ENCODE results near the gene HSPB8.

- TF ChIP-seq MAZ (IDR thresholded peaks at IDR 0.05; ENCODE audit: borderline replicate concordance, low read depth, low read length), result no peak
- TF ChIP-seq CHD2 (IDR thresholded peaks at IDR 0.05; ENCODE audit: low read length, partially characterized antibody), result no peak
- TF ChIP-seq, protein P1, sequence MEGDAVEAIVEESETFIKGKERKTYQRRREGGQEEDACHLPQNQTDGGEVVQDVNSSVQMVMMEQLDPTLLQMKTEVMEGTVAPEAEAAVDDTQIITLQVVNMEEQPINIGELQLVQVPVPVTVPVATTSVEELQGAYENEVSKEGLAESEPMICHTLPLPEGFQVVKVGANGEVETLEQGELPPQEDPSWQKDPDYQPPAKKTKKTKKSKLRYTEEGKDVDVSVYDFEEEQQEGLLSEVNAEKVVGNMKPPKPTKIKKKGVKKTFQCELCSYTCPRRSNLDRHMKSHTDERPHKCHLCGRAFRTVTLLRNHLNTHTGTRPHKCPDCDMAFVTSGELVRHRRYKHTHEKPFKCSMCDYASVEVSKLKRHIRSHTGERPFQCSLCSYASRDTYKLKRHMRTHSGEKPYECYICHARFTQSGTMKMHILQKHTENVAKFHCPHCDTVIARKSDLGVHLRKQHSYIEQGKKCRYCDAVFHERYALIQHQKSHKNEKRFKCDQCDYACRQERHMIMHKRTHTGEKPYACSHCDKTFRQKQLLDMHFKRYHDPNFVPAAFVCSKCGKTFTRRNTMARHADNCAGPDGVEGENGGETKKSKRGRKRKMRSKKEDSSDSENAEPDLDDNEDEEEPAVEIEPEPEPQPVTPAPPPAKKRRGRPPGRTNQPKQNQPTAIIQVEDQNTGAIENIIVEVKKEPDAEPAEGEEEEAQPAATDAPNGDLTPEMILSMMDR (IDR thresholded peaks at IDR 0.05), result no peak
- no peak for TF ChIP-seq EHMT2 (IDR thresholded peaks at IDR 0.05; ENCODE audit: low read depth)
Observed at GRCh38 chr12:119225454-119225853, 46.7 kb downstream of the HSPB8 start.

Measured in A549 (cell line).